Suprapubic skin (tissue), 4 donors: ENCODE measurements around the gene ACSM3. TPM values are rescaled to one million over a fixed set of nuclear protein-coding genes. Genes with fewer than 3 reads are reported as not detected.
"Not testable (repeated sequence)": the region's sequence is repeated elsewhere in the genome, so short reads cannot be mapped to it uniquely, and the experiment has no call there.

ENCODE experiments used
- DNase-seq, 2 donors: peaks; one replicate each; pipeline ENCODE4 v3.0.0-alpha.2; 2019; ENCODE audit warnings: low spot score in 2 of 2
- H3K27ac ChIP-seq: fragments of 200-600 bp; sonication (generic); one replicate; pipeline ENCODE4 v1.5.1; 2019
- H3K27me3 ChIP-seq: fragments of 200-600 bp; sonication (generic); one replicate; pipeline ENCODE4 v1.5.1; 2019
- H3K36me3 ChIP-seq: fragments of 200-600 bp; sonication (generic); one replicate; pipeline ENCODE4 v1.5.1; 2019
- H3K4me1 ChIP-seq: fragments of 200-600 bp; sonication (generic); one replicate; pipeline ENCODE4 v1.5.1; 2019
- H3K4me3 ChIP-seq: fragments of 200-600 bp; sonication (generic); one replicate; pipeline ENCODE4 v1.5.1; 2019; ENCODE audit warnings: mild to moderate bottlenecking
- H3K9me3 ChIP-seq: fragments of 200-600 bp; sonication (generic); one replicate; pipeline ENCODE4 v1.5.1; 2019
- EP300 ChIP-seq: sonication (generic); formaldehyde crosslinking; IDR thresholded peaks from one replicate; pipeline ENCODE4 v1.6.1; 2017; ENCODE audit warnings: antibody characterized with exemption
- POLR2A ChIP-seq, 2 donors: fragments of 450-650 bp; IDR thresholded peaks; one replicate each; pipeline ENCODE4 v1.6.1; 2017; ENCODE audit warnings: antibody characterized with exemption in 2 of 2, mild to moderate bottlenecking in 2 of 2, moderate library complexity in 2 of 2
- POLR2AphosphoS5 ChIP-seq, 3 donors: sonication (generic); formaldehyde crosslinking; IDR thresholded peaks; one replicate each; pipeline ENCODE4 v1.6.1; 2017; ENCODE audit warnings: antibody characterized with exemption in 3 of 3
- WGBS: methylation state at CpG from one replicate; pipeline ENCODE4 v1.1.5; 2018; 5-methylcytosine and 5-hydroxymethylcytosine counted together
- total RNA-seq, 4 donors: library from RNA; depleted of rRNA; stranded (reverse); fragments of >200 nt; gene quantifications; one replicate each; pipeline ENCODE4 v1.1.0, GENCODE V29; 2016
- TF ChIP-seq, protein P1 (sequence below), 2 donors: fragments of 200-600 bp in 1 of 2; fragments of 450-650 bp in 1 of 2; sonication (generic) in 1 of 2; IDR thresholded peaks; one replicate each; pipeline ENCODE4 v1.5.1; 2016 to 2019; ENCODE audit warnings: antibody characterized with exemption in 2 of 2, mild to moderate bottlenecking in 1 of 2, moderate library complexity in 1 of 2

Gene ACSM3
- total RNA-seq, 4 donors from 2014 or later = 5.2 to 11.7 (median 11.0) TPM

DNA sequence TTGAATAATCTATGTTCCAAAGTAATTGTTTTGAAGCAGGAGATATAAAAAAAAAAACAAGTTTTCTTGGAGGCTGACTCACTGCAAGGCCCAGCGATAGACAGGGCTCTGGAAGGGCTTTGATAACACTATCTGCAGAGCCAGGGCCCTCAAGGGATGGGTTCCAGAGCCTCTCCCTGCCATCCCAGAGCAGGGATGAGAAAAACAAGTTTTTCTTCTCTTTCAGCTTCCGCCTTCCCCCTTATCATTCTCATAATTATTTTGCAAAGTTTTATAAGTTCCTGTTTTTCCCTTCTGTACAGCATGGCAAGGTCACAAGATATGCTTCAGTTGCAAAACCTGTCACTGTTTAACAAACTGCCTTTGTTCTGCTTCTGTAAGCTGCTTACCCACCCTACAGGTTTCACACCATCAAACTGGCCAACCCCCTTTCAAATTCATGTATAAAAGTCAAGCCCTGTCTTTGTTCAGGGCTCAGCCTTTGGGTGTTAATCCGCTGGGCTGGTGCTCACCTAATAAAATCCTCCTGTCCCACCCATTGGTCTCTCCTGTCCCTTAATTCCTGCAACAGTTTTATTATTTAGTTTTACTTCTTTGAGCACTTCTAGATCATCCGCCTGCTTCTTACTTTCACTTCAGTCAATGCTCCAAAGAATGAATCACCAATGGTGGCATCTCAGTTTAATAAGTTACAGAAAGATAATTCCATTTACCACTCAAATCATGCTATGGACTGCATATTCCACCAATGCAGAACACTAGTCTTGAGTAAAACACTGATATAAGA is 16.6 kb upstream of the ACSM3 start:
- no peaks in the 10 kb centered on the region for H3K27me3 ChIP-seq
- H3K9me3 ChIP-seq = no peaks in the 10 kb centered on the region
- no peaks in the 10 kb centered on the region for H3K36me3 ChIP-seq
- DNase-seq = no peak
- 79% methylated on average over 4 of the region's 4 CpGs for WGBS
- no peak overlapping the region for H3K4me3 ChIP-seq
- no peaks in the 10 kb centered on the region for H3K4me1 ChIP-seq
- H3K27ac ChIP-seq = no peak overlapping the region
- TF ChIP-seq POLR2A (IDR thresholded peaks at IDR 0.05) (no peak), POLR2AphosphoS5 (IDR thresholded peaks at IDR 0.05) (no peak)

DNA sequence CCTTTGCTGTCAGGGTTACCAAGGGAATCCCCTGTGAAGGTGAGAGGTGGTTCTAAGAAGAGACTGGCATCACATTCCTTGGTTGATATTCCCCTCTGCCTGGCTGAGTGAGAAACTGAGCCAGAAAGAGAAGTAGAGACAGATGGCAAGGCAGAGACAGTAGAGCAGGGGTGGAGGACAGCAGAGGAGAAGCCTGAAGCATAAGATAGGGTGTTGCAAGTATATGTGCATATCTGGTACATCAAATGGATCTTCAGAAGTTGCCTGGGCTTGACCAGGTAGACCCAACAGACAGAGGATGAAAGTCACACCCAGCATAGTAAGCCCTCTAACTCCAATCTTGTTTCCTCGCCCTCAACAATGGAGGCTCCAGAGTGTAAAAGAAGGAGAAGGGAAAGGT is 14.3 kb upstream of the ACSM3 start:
- no peaks in the 10 kb centered on the region for H3K4me1 ChIP-seq
- TF ChIP-seq, protein P1, sequence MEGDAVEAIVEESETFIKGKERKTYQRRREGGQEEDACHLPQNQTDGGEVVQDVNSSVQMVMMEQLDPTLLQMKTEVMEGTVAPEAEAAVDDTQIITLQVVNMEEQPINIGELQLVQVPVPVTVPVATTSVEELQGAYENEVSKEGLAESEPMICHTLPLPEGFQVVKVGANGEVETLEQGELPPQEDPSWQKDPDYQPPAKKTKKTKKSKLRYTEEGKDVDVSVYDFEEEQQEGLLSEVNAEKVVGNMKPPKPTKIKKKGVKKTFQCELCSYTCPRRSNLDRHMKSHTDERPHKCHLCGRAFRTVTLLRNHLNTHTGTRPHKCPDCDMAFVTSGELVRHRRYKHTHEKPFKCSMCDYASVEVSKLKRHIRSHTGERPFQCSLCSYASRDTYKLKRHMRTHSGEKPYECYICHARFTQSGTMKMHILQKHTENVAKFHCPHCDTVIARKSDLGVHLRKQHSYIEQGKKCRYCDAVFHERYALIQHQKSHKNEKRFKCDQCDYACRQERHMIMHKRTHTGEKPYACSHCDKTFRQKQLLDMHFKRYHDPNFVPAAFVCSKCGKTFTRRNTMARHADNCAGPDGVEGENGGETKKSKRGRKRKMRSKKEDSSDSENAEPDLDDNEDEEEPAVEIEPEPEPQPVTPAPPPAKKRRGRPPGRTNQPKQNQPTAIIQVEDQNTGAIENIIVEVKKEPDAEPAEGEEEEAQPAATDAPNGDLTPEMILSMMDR (IDR thresholded peaks at IDR 0.05) = no peak
- TF ChIP-seq EP300 (no peak), POLR2AphosphoS5 (IDR thresholded peaks at IDR 0.05) (no peak), POLR2A (IDR thresholded peaks at IDR 0.05) (no peak)
- H3K9me3 ChIP-seq = no peaks in the 10 kb centered on the region
- WGBS = 93% methylated on average over 1 of the region's 1 CpG
- no peak for DNase-seq
- no peak overlapping the region for H3K27ac ChIP-seq
- no peak overlapping the region for H3K4me3 ChIP-seq
- H3K27me3 ChIP-seq = no peaks in the 10 kb centered on the region
- H3K36me3 ChIP-seq = no peaks in the 10 kb centered on the region

DNA sequence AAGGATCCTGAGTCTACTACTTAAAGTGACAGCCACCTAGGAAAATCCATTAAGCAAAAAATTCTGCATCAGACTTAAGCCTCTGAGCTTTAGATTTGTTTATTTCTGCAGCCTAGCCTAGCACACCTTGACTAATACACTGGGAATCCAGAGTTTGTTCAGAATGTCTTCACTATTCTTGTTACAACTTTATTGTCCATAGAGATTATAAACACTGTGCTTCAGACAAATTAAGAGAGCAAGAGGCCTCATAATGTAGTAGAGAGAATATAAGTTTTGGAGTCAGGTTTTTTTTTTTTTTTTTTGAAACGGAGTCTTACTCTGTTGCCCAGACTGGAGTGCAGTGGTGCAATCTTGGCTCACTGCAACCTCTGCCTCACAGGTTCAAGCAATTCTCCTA is 13.3 kb upstream of the ACSM3 start:
- Histone ChIP-seq H3K27ac (no peak overlapping the region), H3K4me3 (no peak overlapping the region), H3K4me1 (no peaks in the 10 kb centered on the region), H3K36me3 (no peaks in the 10 kb centered on the region), H3K9me3 (no peaks in the 10 kb centered on the region), H3K27me3 (no peaks in the 10 kb centered on the region)
- WGBS = 86% methylated on average over 1 of the region's 1 CpG
- DNase-seq = no peak
- no peak for TF ChIP-seq POLR2A (IDR thresholded peaks at IDR 0.05)
- TF ChIP-seq POLR2AphosphoS5 (IDR thresholded peaks at IDR 0.05) = no peak
- no peak for TF ChIP-seq EP300
- TF ChIP-seq, protein P1 (IDR thresholded peaks at IDR 0.05) = no peak

DNA sequence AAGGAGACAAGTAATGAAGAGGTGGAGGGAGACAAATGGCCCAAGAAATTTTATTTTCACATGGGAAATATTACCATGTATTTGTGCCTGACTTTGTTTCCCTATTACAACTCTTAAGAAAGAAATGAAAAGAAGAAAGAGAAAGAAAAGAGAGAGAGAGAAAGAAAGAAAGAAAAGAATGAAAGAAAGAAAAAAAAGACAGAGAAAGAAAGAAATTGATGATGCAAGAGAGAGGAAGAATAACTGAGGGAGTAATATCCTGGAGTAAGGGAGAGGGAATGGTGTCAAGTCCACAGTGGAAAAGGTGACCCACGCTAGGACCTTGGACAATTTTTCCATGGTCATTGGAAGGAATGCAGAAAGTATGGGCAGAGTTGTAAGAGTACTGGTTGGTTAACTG is 10.1 kb upstream of the ACSM3 start:
- DNase-seq = no peak
- Histone ChIP-seq H3K27me3 (no peaks in the 10 kb centered on the region), H3K9me3 (no peaks in the 10 kb centered on the region), H3K27ac (no peak overlapping the region), H3K4me3 (no peak overlapping the region), H3K36me3 (no peaks in the 10 kb centered on the region), H3K4me1 (no peaks in the 10 kb centered on the region)
- no peak for TF ChIP-seq POLR2A (IDR thresholded peaks at IDR 0.05)
- TF ChIP-seq, protein P1 (IDR thresholded peaks at IDR 0.05) = no peak
- TF ChIP-seq POLR2AphosphoS5 (IDR thresholded peaks at IDR 0.05) = no peak
- no peak for TF ChIP-seq EP300
- WGBS = 65% methylated on average over 1 of the region's 1 CpG

DNA sequence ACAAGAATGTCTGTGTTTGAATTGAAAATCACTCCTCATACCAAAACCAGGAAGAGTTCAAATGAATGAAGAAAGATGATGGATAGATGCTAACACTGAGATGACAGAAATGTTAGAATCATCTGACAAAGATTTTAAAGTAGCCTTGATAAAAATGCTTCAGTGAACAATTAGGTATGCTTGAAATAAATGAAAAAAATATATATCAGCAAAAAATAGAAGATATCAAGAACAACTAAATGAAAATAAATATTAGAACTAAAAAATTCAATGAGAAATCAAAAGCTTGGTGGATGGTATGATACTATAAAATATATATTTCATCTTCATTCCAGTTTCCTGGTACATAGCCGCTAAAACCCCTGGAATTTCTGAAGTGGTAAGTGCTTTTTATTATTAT is 8.6 kb upstream of the ACSM3 start:
- H3K27ac ChIP-seq = no peak overlapping the region
- no peak overlapping the region for H3K4me3 ChIP-seq
- H3K27me3 ChIP-seq = no peaks in the 10 kb centered on the region
- no peak for DNase-seq
- H3K36me3 ChIP-seq = no peaks in the 10 kb centered on the region
- no peaks in the 10 kb centered on the region for H3K4me1 ChIP-seq
- H3K9me3 ChIP-seq = no peaks in the 10 kb centered on the region
- 88% methylated on average over 1 of the region's 1 CpG for WGBS
- TF ChIP-seq, protein P1 (IDR thresholded peaks at IDR 0.05) = no peak

DNA sequence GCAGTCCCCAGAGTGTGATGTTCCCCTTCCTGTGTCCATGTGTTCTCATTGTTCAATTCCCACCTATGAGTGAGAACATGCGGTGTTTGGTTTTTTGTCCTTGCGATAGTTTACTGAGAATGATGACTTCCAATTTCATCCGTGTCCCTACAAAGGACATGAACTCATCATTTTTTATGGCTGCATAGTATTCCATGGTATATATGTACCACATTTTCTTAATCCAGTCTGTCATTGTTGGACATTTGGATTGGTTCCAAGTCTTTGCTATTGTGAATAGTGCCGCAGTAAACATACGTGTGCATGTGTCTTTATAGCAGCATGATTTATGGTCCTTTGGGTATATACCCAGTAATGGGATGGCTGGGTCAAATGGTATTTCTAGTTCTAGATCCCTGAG is 8.0 kb upstream of the ACSM3 start:
- no CpG with 5 or more reads among the region's 5 CpGs for WGBS
- H3K4me3 ChIP-seq, H3K9me3 ChIP-seq, H3K27me3 ChIP-seq, H3K27ac ChIP-seq, H3K4me1 ChIP-seq, H3K36me3 ChIP-seq, DNase-seq: not testable (repeated sequence)
